Mesodermal cell (in vitro differentiated cells): ENCODE data around the gene IRX6.

Experiments used
- H3K27ac ChIP-seq: 2 replicates; pipeline ENCODE4 v1.7.0; 2013; ENCODE audit warnings: mild to moderate bottlenecking, low read depth, low read length, moderate library complexity; ENCODE audit not compliant: severe bottlenecking
- H3K36me3 ChIP-seq: 2 replicates; pipeline ENCODE4 v1.7.1; 2013; ENCODE audit warnings: mild to moderate bottlenecking, low read length, moderate library complexity; ENCODE audit not compliant: control insufficient read depth, insufficient read depth
- H3K4me1 ChIP-seq: one replicate; pipeline ENCODE4 v1.7.1; 2013; ENCODE audit warnings: mild to moderate bottlenecking, low read length; ENCODE audit not compliant: insufficient read depth, control insufficient read depth, poor library complexity, severe bottlenecking
- H3K4me3 ChIP-seq: 2 replicates; pipeline ENCODE4 v1.7.0; 2013; ENCODE audit warnings: low read length, control low read depth, mild to moderate bottlenecking; ENCODE audit not compliant: insufficient read depth, poor library complexity, severe bottlenecking; ENCODE audit errors: extremely low read depth
- H3K9me3 ChIP-seq: 2 replicates; pipeline ENCODE4 v1.7.1; 2013; ENCODE audit warnings: mild to moderate bottlenecking, low read length, moderate library complexity; ENCODE audit not compliant: control insufficient read depth
- WGBS, 2 experiments: methylation state at CpG; one replicate each; pipeline ENCODE4 v1.1.5; 2013; ENCODE audit warnings: missing lambda C conversion rate in 2 of 2; ENCODE audit not compliant: insufficient coverage in 2 of 2; 5-methylcytosine and 5-hydroxymethylcytosine counted together

IRX6 gene

GRCh38 chr16:55367301-55367811 is 43.4 kb downstream of the IRX6 start:
- Histone ChIP-seq H3K4me1 (no peaks in the 10 kb centered on the region), H3K9me3 (no peaks in the 10 kb centered on the region), H3K36me3 (no peaks in the 10 kb centered on the region), H3K27ac (no peak overlapping the region), H3K4me3 (no peak overlapping the region)
- no CpG with 5 or more reads among the region's 4 CpGs for WGBS, 2 experiments

DNA sequence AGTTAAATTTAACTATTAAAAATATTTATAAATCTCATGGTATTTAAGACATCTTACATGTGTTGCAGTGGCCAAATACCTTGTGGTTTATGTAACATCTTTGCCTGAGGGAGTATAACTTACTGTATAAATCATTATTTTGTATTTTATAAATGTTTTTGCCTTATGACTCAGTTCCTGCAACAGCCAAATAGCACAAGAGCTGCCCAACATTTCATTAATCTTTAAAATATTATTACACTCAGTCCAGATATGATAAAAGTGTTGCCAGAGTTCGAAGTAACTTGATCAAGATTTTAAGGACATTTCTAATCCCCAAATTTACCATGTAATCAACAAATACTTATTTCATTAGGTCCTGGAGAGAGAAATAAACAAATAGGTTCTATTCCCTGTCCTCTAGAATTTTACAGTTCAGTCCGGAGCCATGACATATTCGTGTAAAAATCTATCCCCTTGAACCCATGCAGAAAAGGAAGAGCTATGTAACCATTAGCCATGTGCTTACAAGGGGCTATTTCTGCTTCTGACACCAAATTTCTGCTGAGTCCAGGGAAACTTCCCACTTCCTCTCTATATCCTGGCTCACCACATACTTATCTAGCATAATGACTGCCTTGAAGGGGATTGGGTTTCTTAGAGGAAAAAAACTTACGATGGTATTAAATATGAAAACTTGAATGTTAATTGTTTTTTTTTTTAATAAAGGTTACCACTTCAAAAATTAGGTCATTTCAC is 44.0 kb downstream of the IRX6 start:
- no peak overlapping the region for H3K4me3 ChIP-seq
- 74% methylated on average over 2 of the region's 4 CpGs; no CpG with 5 or more reads in 1 of the 2 experiments for WGBS, 2 experiments
- no peaks in the 10 kb centered on the region for H3K4me1 ChIP-seq
- H3K36me3 ChIP-seq = no peaks in the 10 kb centered on the region
- H3K9me3 ChIP-seq = no peaks in the 10 kb centered on the region
- no peak overlapping the region for H3K27ac ChIP-seq

DNA sequence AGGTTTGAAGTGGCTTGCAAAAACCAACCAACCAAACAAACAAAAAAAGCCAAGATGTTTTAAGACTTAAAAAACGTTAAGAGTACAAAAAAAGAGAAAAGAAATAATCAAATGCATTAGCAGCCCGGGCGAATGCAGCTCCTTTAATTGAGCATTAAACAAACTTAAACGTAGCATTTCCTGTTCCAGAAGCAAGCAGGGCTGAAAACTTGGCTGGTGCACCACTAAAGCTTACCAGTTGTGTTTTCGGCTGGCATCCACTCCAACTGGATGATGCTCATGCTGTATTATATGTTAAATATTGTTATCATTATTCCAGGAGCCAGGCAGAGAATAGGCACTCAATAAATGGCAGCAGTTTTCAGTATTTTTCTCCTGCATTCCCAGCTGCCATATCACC is 45.1 kb downstream of the IRX6 start:
- no peaks in the 10 kb centered on the region for H3K36me3 ChIP-seq
- H3K4me1 ChIP-seq = no peaks in the 10 kb centered on the region
- no peak overlapping the region for H3K27ac ChIP-seq
- WGBS, 2 experiments = 43 to 84% methylated on average over 1 to 4 of the region's 5 CpGs
- no peak overlapping the region for H3K4me3 ChIP-seq
- H3K9me3 ChIP-seq = no peaks in the 10 kb centered on the region

DNA sequence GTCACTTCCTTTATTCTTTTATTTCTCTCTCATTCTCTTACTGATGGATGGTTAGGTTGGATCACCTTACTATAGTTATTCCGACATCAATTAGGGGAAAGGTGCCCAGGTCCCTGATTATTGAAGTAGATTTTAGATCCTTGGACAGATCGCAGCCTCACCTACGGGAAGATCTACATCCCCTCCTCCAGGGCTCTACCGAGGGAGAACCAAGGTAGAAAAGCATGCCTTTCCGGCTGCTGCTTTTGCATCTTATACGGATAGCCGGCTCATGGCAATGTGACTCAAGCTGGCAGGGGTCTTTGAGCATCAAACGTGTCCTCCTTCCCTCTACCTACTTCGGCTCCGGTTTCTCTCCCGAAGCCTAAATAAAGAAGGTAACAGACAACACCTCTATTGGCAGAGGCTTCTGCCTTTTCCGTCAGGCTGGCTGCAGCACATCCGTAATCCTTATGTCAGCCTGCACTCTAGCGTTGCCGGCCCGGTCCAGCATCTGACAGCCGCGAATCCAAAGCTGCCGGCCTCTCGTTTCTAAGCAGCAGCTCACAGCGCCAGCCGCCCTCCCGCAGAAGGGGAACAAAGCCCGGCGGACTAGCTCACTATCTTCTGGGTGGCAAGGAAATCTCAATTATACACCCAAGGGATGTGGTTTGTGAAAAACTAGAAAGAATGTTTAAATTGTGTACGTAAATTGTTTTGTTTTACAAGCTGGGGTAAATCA is 46.9 kb downstream of the IRX6 start:
- WGBS, 2 experiments = 11 to 18% methylated on average over 16 to 17 of the region's 26 CpGs
- Histone ChIP-seq H3K27ac (no peak overlapping the region), H3K36me3 (no peaks in the 10 kb centered on the region), H3K4me3 (no peak overlapping the region), H3K4me1 (no peaks in the 10 kb centered on the region), H3K9me3 (no peaks in the 10 kb centered on the region)

GRCh38 chr16:55372792-55373488 is 48.9 kb downstream of the IRX6 start:
- 86 to 95% methylated on average over 5 to 7 of the region's 12 CpGs for WGBS, 2 experiments
- Histone ChIP-seq H3K36me3 (no peaks in the 10 kb centered on the region), H3K9me3 (no peaks in the 10 kb centered on the region), H3K27ac (no peak overlapping the region), H3K4me1 (no peaks in the 10 kb centered on the region), H3K4me3 (no peak overlapping the region)

DNA sequence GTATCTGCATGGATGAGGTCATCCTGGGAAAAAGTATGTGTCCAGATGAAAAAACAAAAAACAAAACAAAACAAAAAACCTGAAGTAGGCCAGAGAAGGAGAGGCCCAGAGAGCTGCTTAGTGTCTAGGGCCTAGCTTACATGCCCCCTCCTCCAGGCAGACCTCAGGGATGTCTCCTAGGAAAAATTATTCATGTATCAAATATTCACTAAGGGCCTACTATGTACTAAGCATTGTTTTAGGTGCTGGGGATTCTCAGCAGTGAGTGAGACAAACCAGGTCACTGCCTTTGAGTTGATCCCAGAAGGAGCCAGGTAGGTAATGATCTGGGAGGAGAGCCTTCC is 49.5 kb downstream of the IRX6 start:
- no peak overlapping the region for H3K27ac ChIP-seq
- no peaks in the 10 kb centered on the region for H3K36me3 ChIP-seq
- H3K9me3 ChIP-seq = no peaks in the 10 kb centered on the region
- H3K4me1 ChIP-seq = no peaks in the 10 kb centered on the region
- no peak overlapping the region for H3K4me3 ChIP-seq

DNA sequence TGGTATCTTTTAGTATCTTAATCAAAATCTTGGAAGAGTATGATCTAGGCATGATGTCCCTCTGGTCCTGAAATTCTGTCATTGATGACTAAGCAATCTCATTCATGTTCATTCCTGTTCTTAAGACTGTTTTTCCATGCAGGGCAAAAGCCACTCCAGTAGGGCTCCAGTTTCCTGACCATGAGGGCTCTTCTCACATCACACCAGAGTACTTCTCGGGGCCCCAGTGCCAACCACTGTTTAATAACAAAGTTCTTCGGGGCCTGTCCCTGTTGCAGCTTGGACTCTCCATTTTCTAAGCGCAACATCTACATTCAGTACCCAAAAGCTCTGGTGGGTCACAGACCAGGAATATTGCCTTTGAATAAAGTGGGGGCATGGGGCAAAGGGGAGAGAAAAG is 52.0 kb downstream of the IRX6 start:
- H3K27ac ChIP-seq = no peak overlapping the region
- H3K4me1 ChIP-seq = no peaks in the 10 kb centered on the region
- no peaks in the 10 kb centered on the region for H3K36me3 ChIP-seq
- WGBS, 2 experiments = 83 to 100% methylated on average over 1 to 2 of the region's 3 CpGs
- H3K4me3 ChIP-seq = no peak overlapping the region
- H3K9me3 ChIP-seq = no peaks in the 10 kb centered on the region

DNA sequence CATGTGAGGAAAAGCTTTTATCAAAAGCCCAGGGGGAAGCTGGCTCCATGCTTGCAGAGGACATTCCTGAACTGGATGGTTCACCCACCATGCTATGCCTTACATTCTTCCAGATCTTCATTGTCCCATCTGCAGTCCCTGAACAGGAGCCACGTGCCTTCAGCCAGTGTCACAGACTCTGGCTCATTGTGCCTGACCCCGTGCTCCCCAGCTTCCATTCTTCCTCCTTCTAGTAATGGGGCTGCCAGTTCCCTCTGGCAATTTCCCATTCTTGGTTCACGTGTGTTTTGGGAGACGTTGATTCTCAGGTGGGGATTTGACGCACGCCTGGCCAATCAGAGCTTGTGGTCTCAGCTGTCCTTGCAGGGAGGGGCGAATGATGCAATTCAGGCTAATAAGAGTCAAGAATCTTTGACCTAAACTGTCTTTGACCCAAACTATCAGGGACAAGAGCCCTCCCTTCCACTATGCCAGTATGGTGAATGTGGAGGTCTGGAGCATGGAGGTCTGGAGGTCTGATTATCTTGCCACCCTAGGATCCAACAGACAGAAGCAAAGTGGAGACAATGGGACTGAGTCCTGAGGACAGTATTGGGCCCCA is 52.7 kb downstream of the IRX6 start:
- H3K9me3 ChIP-seq = no peaks in the 10 kb centered on the region
- WGBS, 2 experiments = 94% methylated on average over 4 to 6 of the region's 7 CpGs
- H3K36me3 ChIP-seq = no peaks in the 10 kb centered on the region
- no peak overlapping the region for H3K27ac ChIP-seq
- H3K4me3 ChIP-seq = no peak overlapping the region
- H3K4me1 ChIP-seq = no peaks in the 10 kb centered on the region

DNA sequence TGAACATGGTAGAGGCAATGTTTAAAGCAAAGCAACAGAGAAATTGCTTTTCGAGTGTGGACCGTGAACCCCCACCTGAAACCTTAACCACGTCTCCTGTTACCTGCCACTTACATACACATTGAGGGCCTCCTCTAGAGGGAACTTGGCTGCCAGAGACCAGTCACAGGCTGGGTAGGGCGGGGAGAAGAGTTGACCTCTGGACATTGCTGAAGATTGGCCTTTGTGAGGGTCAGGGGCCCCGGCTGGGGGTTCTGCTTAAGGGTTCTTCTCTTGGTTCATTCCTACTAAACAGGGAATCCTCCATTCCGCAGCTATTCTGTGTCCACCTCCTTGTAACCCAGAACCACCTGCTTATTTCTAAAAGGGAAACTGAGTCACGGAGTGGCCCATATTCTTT is 53.8 kb downstream of the IRX6 start:
- H3K4me3 ChIP-seq = no peak overlapping the region
- H3K36me3 ChIP-seq = no peaks in the 10 kb centered on the region
- H3K9me3 ChIP-seq = no peaks in the 10 kb centered on the region
- WGBS, 2 experiments = 100% methylated on average over 2 of the region's 7 CpGs
- no peaks in the 10 kb centered on the region for H3K4me1 ChIP-seq
- H3K27ac ChIP-seq = no peak overlapping the region

GRCh38 chr16:55378616-55379015 is 54.6 kb downstream of the IRX6 start:
- Histone ChIP-seq H3K4me3 (no peak overlapping the region), H3K9me3 (no peaks in the 10 kb centered on the region), H3K27ac (no peak overlapping the region), H3K4me1 (no peaks in the 10 kb centered on the region), H3K36me3 (no peaks in the 10 kb centered on the region)
- 100% methylated on average over 1 of the region's 3 CpGs; no CpG with 5 or more reads in 1 of the 2 experiments for WGBS, 2 experiments
